ENCODE measurements around the gene SLC25A25.
A peak's percentile ranks its signal among the peaks of the same experiment; 100 is the strongest.
"Not testable (repeated sequence)": the region's sequence is repeated elsewhere in the genome, so short reads cannot be mapped to it uniquely, and the experiment has no call there.

The SLC25A25 gene

GRCh38 chr9:128067645-128068385 lies at the start of gene SLC25A25:
Gene SLC25A25 (plus strand): TSS chr9:128068232. CDS start chr9:128068320, 88 bp downstream.
- no peaks in the 10 kb centered on the region for H3K27me3 ChIP-seq (ENCODE audit: insufficient read depth, low read length)
- H3K9me3 ChIP-seq (ENCODE audit: low read length), result peaks cover 4% of the 10 kb centered on the region
- H3K36me3 ChIP-seq (ENCODE audit: insufficient read depth, low read length), result peaks cover 3% of the 10 kb centered on the region
- H3K4me3 ChIP-seq (ENCODE audit: low read length), result peak within 1 kb of the TSS; percentile 88
- peak within 1 kb of the TSS; percentile 94 for H2AFZ ChIP-seq (ENCODE audit: low read depth, low read length)
- H3K4me1 ChIP-seq (ENCODE audit: insufficient read depth, low read length), result peaks cover 31% of the 10 kb centered on the region

- peaks cover 12% of the 10 kb centered on the region for H3K27me3 ChIP-seq (ENCODE audit: insufficient read depth, low read length)
- no peak overlapping the region for H2AFZ ChIP-seq (ENCODE audit: low read depth, low read length)
- H3K4me3 ChIP-seq (ENCODE audit: low read length), result no peak overlapping the region
- no peaks in the 10 kb centered on the region for H3K36me3 ChIP-seq (ENCODE audit: insufficient read depth, low read length)
- H3K9me3 ChIP-seq (ENCODE audit: low read length), result no peaks in the 10 kb centered on the region
- H3K4me1 ChIP-seq (ENCODE audit: insufficient read depth, low read length), result no peaks in the 10 kb centered on the region
Observed at GRCh38 chr9:128020692-128021091, 47.3 kb upstream of the SLC25A25 start.

- Histone ChIP-seq H2AFZ (ENCODE audit: low read depth, low read length) (no peak overlapping the region), H3K27me3 (ENCODE audit: insufficient read depth, low read length) (peaks cover 10% of the 10 kb centered on the region)
Observed at GRCh38 chr9:128021098-128021497, 46.9 kb upstream of the SLC25A25 start.

DNA sequence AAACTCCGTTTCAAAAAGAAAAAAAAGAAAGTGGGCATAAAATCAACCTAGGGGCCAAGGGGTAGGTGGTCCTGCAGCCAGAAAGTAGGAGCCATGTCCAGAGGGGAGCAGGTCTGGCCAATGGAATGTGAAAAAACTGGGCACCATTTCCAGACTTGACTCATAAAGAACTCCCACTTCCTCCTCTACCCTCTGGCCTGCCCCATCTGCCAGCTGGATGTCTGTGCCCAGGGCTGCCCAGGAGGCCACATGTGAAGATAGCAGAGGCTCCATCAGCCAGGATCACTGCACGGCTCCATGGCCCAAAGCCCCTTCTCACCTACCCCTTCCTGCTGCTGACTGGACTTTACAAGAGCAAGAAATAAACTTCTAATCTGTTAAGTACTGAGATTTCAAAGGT lies 45.1 kb upstream of the SLC25A25 start:
- Histone ChIP-seq H3K4me1 (ENCODE audit: insufficient read depth, low read length) (no peaks in the 10 kb centered on the region), H3K4me3 (ENCODE audit: low read length) (no peak overlapping the region), H2AFZ (ENCODE audit: low read depth, low read length) (no peak overlapping the region), H3K36me3 (ENCODE audit: insufficient read depth, low read length) (no peaks in the 10 kb centered on the region), H3K27me3 (ENCODE audit: insufficient read depth, low read length) (peaks cover 7% of the 10 kb centered on the region), H3K9me3 (ENCODE audit: low read length) (no peaks in the 10 kb centered on the region)

More at GRCh38 chr9:128021098-128021497, 46.9 kb upstream of the SLC25A25 start:
- no peaks in the 10 kb centered on the region for H3K36me3 ChIP-seq (ENCODE audit: insufficient read depth, low read length)
- H3K4me3 ChIP-seq (ENCODE audit: low read length), result no peak overlapping the region
- H3K9me3 ChIP-seq (ENCODE audit: low read length), result no peaks in the 10 kb centered on the region
- H3K4me1 ChIP-seq (ENCODE audit: insufficient read depth, low read length), result no peaks in the 10 kb centered on the region

DNA sequence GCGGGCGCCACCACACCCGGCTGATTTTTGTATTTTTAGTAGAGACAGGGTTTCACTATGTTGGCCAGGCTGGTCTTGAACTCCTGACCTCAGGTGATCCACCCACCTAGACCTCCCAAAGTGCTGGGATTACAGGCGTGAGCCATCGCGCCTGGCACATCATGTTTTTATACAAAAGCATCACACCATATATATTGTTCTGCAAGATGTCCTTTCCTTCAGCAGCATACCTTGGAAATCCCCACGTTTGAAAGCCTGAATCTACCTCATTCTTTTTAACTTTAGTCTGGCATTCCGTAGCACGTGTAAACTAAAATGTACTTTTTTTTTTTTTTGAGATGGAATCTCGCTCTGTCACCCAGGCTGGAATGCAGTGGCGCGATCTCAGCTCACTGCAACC lies 44.4 kb upstream of the SLC25A25 start:
- not testable (repeated sequence) for H3K36me3 ChIP-seq (ENCODE audit: insufficient read depth, low read length); H3K4me1 ChIP-seq (ENCODE audit: insufficient read depth, low read length); H2AFZ ChIP-seq (ENCODE audit: low read depth, low read length); H3K27me3 ChIP-seq (ENCODE audit: insufficient read depth, low read length); H3K9me3 ChIP-seq (ENCODE audit: low read length); H3K4me3 ChIP-seq (ENCODE audit: low read length)

GRCh38 chr9:128024761-128025308 lies 43.2 kb upstream of the SLC25A25 start:
- Histone ChIP-seq H3K36me3 (ENCODE audit: insufficient read depth, low read length) (no peaks in the 10 kb centered on the region), H3K27me3 (ENCODE audit: insufficient read depth, low read length) (peaks cover 7% of the 10 kb centered on the region)

GRCh38 chr9:128025736-128026135 lies 42.3 kb upstream of the SLC25A25 start:
- no peaks in the 10 kb centered on the region for H3K9me3 ChIP-seq (ENCODE audit: low read length)
- H3K4me3 ChIP-seq (ENCODE audit: low read length), result no peak overlapping the region
- H3K27me3 ChIP-seq (ENCODE audit: insufficient read depth, low read length), result peaks cover 7% of the 10 kb centered on the region
- no peak overlapping the region for H2AFZ ChIP-seq (ENCODE audit: low read depth, low read length)
- H3K36me3 ChIP-seq (ENCODE audit: insufficient read depth, low read length), result no peaks in the 10 kb centered on the region
- H3K4me1 ChIP-seq (ENCODE audit: insufficient read depth, low read length), result no peaks in the 10 kb centered on the region

More at GRCh38 chr9:128024761-128025308, 43.2 kb upstream of the SLC25A25 start:
- Histone ChIP-seq H3K4me3 (ENCODE audit: low read length) (no peak overlapping the region), H3K4me1 (ENCODE audit: insufficient read depth, low read length) (no peaks in the 10 kb centered on the region), H3K9me3 (ENCODE audit: low read length) (no peaks in the 10 kb centered on the region), H2AFZ (ENCODE audit: low read depth, low read length) (no peak overlapping the region)

DNA sequence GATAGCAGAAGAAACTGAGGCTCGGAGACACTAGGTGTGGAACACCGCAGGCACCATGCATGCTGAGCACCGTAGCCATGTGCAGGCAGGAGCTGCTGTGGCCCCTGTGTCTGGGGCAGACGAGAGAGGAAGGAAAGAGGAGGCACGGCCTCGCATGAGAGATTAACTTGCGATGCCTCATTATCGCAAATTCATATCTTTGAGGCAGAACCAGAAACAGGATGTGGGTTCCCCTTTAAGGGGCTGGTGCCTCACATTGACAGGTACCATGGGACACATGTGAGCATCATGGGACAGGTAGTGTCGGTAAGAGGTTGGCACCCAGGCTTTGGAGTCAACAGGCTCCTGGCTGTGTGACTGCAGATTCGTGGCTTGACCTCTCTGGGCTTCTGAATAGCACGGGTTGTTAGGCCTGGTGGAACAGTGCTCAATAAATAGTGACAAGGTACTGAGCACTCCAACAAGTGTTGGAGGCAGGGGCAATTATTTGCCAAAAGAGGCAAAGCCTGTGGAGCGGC lies 41.7 kb upstream of the SLC25A25 start:
- no peaks in the 10 kb centered on the region for H3K36me3 ChIP-seq (ENCODE audit: insufficient read depth, low read length)
- peaks cover 7% of the 10 kb centered on the region for H3K27me3 ChIP-seq (ENCODE audit: insufficient read depth, low read length)
- no peak overlapping the region for H3K4me3 ChIP-seq (ENCODE audit: low read length)
- no peaks in the 10 kb centered on the region for H3K9me3 ChIP-seq (ENCODE audit: low read length)
- H2AFZ ChIP-seq (ENCODE audit: low read depth, low read length), result no peak overlapping the region
- H3K4me1 ChIP-seq (ENCODE audit: insufficient read depth, low read length), result no peaks in the 10 kb centered on the region

GRCh38 chr9:128026773-128027541 lies 41.1 kb upstream of the SLC25A25 start:
- Histone ChIP-seq H2AFZ (ENCODE audit: low read depth, low read length) (no peak overlapping the region), H3K9me3 (ENCODE audit: low read length) (no peaks in the 10 kb centered on the region), H3K4me1 (ENCODE audit: insufficient read depth, low read length) (no peaks in the 10 kb centered on the region), H3K27me3 (ENCODE audit: insufficient read depth, low read length) (peaks cover 7% of the 10 kb centered on the region), H3K4me3 (ENCODE audit: low read length) (no peak overlapping the region), H3K36me3 (ENCODE audit: insufficient read depth, low read length) (no peaks in the 10 kb centered on the region)

GRCh38 chr9:128027705-128028104 lies 40.3 kb upstream of the SLC25A25 start:
- Histone ChIP-seq H3K9me3 (ENCODE audit: low read length) (no peaks in the 10 kb centered on the region), H3K27me3 (ENCODE audit: insufficient read depth, low read length) (peaks cover 2% of the 10 kb centered on the region), H2AFZ (ENCODE audit: low read depth, low read length) (no peak overlapping the region), H3K36me3 (ENCODE audit: insufficient read depth, low read length) (no peaks in the 10 kb centered on the region), H3K4me3 (ENCODE audit: low read length) (no peak overlapping the region), H3K4me1 (ENCODE audit: insufficient read depth, low read length) (no peaks in the 10 kb centered on the region)

DNA sequence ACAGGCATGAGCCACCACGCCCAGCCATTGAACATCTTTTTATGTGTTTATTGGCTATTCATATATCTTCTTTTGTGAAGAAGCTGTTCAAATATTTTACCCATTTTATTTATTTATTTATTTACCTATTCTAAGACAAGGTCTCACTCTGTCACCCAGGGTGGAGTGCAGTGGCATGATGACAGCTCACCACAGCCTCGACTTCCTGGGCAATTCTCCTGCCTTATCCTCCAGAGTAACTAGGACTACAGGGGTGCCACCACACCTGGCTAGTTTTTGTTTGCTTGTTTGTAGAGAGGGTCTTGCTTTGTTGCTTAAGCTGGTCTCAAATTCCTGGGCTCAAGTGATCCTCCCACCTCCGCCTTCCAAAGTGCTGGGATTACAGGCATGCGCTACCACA lies 34.4 kb upstream of the SLC25A25 start:
- Histone ChIP-seq H3K4me1 (ENCODE audit: insufficient read depth, low read length) (no peaks in the 10 kb centered on the region), H3K4me3 (ENCODE audit: low read length) (no peak overlapping the region), H3K27me3 (ENCODE audit: insufficient read depth, low read length) (no peaks in the 10 kb centered on the region), H2AFZ (ENCODE audit: low read depth, low read length) (no peak overlapping the region), H3K36me3 (ENCODE audit: insufficient read depth, low read length) (no peaks in the 10 kb centered on the region), H3K9me3 (ENCODE audit: low read length) (no peaks in the 10 kb centered on the region)

DNA sequence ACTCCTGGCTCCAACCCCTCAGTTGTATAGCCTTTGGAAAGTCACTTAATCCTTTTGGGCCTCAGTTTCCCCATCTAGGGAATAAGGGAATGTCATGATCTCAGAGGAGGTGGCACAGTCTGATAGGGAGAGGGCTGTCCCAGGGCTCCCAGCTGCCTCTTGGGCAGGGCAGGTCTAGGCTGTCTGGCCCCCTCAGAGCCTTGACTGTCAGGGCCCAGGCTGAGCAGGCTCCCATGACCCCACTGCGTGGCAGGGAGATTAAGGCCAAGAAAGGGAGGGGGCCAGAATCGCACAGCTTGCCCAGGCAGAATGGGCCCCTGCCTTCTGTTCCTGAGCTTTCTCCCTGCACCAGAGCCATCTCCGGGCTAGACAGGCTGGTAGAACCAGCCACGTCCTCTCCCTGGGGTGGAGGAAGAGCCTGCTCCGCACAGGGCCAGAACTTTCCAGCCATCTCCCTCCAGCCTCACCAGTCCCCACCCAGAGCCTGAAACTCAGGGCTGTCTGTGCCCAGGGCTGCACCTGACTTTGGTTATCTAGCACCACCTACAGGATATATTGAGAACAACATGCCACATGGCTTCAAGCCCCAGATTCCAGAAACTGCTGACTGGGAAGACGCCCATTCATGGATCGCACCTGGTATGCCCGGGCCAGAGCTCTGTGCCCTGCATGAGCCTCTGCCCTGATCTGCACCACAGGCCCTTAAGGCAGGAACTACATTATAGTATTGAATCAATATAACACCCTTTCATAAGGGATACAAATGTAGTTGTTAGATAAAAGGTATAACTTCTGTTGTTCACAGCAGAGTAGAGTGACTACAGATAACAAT lies 33.0 kb upstream of the SLC25A25 start:
- no peaks in the 10 kb centered on the region for H3K36me3 ChIP-seq (ENCODE audit: insufficient read depth, low read length)
- no peak overlapping the region for H3K4me3 ChIP-seq (ENCODE audit: low read length)
- H3K27me3 ChIP-seq (ENCODE audit: insufficient read depth, low read length), result no peaks in the 10 kb centered on the region
- no peaks in the 10 kb centered on the region for H3K9me3 ChIP-seq (ENCODE audit: low read length)
- H2AFZ ChIP-seq (ENCODE audit: low read depth, low read length), result no peak overlapping the region
- H3K4me1 ChIP-seq (ENCODE audit: insufficient read depth, low read length), result no peaks in the 10 kb centered on the region

Measured in neuron (in vitro differentiated cells).